WTC11 (cell line): ENCODE results near the gene MRPL33.

ENCODE experiments used
- ESRRA ChIP-seq: sonication (generic); formaldehyde crosslinking; IDR thresholded peaks from 2 replicates; pipeline ENCODE4 v1.8.1; 2022; ENCODE audit warnings: mild to moderate bottlenecking, missing genetic modification reagents, borderline replicate concordance
- FOXJ3 ChIP-seq: sonication (generic); formaldehyde crosslinking; IDR thresholded peaks from 2 replicates; pipeline ENCODE4 v1.9.0; 2021; ENCODE audit warnings: missing genetic modification reagents, mild to moderate bottlenecking, borderline replicate concordance
- GABPB1 ChIP-seq: sonication (generic); formaldehyde crosslinking; IDR thresholded peaks from 2 replicates; pipeline ENCODE4 v1.8.1; 2023; ENCODE audit warnings: mild to moderate bottlenecking, missing genetic modification reagents
- JUN ChIP-seq: sonication (generic); formaldehyde crosslinking; IDR thresholded peaks from 2 replicates; pipeline ENCODE4 v1.8.0; 2023; ENCODE audit warnings: mild to moderate bottlenecking, missing genetic modification reagents
- SMAD3 ChIP-seq: sonication (generic); formaldehyde crosslinking; IDR thresholded peaks from 2 replicates; pipeline ENCODE4 v1.8.0; 2022; ENCODE audit warnings: missing genetic modification reagents, mild to moderate bottlenecking, borderline replicate concordance
- TF ChIP-seq, protein P1 (sequence below): fragments of 200-600 bp; IDR thresholded peaks from 2 replicates; pipeline ENCODE4 v1.8.0; 2022; ENCODE audit warnings: antibody characterized with exemption
- TF ChIP-seq, protein P2 (sequence below): sonication (generic); formaldehyde crosslinking; IDR thresholded peaks from 2 replicates; pipeline ENCODE4 v1.8.1; 2022; ENCODE audit warnings: mild to moderate bottlenecking, missing genetic modification reagents, moderate library complexity, borderline replicate concordance
- TF ChIP-seq, protein P3 (sequence below): sonication (generic); formaldehyde crosslinking; IDR thresholded peaks from 2 replicates; pipeline ENCODE4 v1.8.0; 2023; ENCODE audit warnings: mild to moderate bottlenecking, missing genetic modification reagents
- TF ChIP-seq, protein P4 (sequence below): sonication (generic); formaldehyde crosslinking; IDR thresholded peaks from 2 replicates; pipeline ENCODE4 v1.8.0; 2022; ENCODE audit warnings: mild to moderate bottlenecking, missing genetic modification reagents
- TF ChIP-seq, protein P5 (sequence below): sonication (generic); formaldehyde crosslinking; IDR thresholded peaks from 2 replicates; pipeline ENCODE4 v1.8.0; 2022; ENCODE audit warnings: mild to moderate bottlenecking, missing genetic modification reagents
- TF ChIP-seq, protein P6 (sequence below): sonication (generic); formaldehyde crosslinking; IDR thresholded peaks from 2 replicates; pipeline ENCODE4 v1.8.1; 2022; ENCODE audit warnings: low read depth, missing genetic modification reagents, borderline replicate concordance
- TF ChIP-seq, protein P7 (sequence below): sonication (generic); formaldehyde crosslinking; IDR thresholded peaks from 2 replicates; pipeline ENCODE4 v1.8.1; 2022; ENCODE audit warnings: low read depth, mild to moderate bottlenecking, moderate library complexity, missing genetic modification reagents, borderline replicate concordance

DNA sequence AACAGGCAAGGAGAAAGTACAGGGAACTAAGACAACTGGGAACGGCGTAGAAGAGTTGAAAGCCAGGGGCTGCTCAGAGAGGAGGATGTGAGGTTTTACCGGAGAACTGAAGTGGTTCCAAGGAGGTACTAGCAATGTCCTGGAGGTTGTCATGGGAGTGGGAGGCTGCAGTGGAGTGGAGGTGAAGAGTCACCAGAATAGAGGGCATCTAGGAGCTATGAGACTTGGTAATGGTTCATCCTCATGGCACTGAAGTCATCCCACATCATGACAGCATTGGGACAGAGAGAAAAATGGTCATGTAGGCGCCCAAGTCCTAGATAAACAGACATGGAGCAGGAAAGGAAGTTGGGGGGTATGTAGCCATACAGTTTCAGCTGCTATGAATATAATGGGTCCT is 26.3 kb downstream of the MRPL33 start:
- TF ChIP-seq, protein P1, sequence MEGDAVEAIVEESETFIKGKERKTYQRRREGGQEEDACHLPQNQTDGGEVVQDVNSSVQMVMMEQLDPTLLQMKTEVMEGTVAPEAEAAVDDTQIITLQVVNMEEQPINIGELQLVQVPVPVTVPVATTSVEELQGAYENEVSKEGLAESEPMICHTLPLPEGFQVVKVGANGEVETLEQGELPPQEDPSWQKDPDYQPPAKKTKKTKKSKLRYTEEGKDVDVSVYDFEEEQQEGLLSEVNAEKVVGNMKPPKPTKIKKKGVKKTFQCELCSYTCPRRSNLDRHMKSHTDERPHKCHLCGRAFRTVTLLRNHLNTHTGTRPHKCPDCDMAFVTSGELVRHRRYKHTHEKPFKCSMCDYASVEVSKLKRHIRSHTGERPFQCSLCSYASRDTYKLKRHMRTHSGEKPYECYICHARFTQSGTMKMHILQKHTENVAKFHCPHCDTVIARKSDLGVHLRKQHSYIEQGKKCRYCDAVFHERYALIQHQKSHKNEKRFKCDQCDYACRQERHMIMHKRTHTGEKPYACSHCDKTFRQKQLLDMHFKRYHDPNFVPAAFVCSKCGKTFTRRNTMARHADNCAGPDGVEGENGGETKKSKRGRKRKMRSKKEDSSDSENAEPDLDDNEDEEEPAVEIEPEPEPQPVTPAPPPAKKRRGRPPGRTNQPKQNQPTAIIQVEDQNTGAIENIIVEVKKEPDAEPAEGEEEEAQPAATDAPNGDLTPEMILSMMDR, result no peak
- TF ChIP-seq, protein P2, sequence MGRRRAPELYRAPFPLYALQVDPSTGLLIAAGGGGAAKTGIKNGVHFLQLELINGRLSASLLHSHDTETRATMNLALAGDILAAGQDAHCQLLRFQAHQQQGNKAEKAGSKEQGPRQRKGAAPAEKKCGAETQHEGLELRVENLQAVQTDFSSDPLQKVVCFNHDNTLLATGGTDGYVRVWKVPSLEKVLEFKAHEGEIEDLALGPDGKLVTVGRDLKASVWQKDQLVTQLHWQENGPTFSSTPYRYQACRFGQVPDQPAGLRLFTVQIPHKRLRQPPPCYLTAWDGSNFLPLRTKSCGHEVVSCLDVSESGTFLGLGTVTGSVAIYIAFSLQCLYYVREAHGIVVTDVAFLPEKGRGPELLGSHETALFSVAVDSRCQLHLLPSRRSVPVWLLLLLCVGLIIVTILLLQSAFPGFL (CRISPR knock-in tag), result no peak
- TF ChIP-seq JUN (CRISPR knock-in tag) (no peak), FOXJ3 (CRISPR knock-in tag) (no peak), ESRRA (no peak), GABPB1 (CRISPR knock-in tag) (no peak), SMAD3 (CRISPR knock-in tag) (no peak)
- TF ChIP-seq, protein P3, sequence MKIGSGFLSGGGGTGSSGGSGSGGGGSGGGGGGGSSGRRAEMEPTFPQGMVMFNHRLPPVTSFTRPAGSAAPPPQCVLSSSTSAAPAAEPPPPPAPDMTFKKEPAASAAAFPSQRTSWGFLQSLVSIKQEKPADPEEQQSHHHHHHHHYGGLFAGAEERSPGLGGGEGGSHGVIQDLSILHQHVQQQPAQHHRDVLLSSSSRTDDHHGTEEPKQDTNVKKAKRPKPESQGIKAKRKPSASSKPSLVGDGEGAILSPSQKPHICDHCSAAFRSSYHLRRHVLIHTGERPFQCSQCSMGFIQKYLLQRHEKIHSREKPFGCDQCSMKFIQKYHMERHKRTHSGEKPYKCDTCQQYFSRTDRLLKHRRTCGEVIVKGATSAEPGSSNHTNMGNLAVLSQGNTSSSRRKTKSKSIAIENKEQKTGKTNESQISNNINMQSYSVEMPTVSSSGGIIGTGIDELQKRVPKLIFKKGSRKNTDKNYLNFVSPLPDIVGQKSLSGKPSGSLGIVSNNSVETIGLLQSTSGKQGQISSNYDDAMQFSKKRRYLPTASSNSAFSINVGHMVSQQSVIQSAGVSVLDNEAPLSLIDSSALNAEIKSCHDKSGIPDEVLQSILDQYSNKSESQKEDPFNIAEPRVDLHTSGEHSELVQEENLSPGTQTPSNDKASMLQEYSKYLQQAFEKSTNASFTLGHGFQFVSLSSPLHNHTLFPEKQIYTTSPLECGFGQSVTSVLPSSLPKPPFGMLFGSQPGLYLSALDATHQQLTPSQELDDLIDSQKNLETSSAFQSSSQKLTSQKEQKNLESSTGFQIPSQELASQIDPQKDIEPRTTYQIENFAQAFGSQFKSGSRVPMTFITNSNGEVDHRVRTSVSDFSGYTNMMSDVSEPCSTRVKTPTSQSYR (CRISPR knock-in tag), result no peak
- TF ChIP-seq, protein P4, sequence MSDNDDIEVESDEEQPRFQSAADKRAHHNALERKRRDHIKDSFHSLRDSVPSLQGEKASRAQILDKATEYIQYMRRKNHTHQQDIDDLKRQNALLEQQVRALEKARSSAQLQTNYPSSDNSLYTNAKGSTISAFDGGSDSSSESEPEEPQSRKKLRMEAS, result no peak
- TF ChIP-seq, protein P5, sequence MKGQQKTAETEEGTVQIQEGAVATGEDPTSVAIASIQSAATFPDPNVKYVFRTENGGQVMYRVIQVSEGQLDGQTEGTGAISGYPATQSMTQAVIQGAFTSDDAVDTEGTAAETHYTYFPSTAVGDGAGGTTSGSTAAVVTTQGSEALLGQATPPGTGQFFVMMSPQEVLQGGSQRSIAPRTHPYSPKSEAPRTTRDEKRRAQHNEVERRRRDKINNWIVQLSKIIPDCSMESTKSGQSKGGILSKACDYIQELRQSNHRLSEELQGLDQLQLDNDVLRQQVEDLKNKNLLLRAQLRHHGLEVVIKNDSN, result no peak
- TF ChIP-seq, protein P6, sequence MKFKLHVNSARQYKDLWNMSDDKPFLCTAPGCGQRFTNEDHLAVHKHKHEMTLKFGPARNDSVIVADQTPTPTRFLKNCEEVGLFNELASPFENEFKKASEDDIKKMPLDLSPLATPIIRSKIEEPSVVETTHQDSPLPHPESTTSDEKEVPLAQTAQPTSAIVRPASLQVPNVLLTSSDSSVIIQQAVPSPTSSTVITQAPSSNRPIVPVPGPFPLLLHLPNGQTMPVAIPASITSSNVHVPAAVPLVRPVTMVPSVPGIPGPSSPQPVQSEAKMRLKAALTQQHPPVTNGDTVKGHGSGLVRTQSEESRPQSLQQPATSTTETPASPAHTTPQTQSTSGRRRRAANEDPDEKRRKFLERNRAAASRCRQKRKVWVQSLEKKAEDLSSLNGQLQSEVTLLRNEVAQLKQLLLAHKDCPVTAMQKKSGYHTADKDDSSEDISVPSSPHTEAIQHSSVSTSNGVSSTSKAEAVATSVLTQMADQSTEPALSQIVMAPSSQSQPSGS (CRISPR knock-in tag), result no peak
- TF ChIP-seq, protein P7, sequence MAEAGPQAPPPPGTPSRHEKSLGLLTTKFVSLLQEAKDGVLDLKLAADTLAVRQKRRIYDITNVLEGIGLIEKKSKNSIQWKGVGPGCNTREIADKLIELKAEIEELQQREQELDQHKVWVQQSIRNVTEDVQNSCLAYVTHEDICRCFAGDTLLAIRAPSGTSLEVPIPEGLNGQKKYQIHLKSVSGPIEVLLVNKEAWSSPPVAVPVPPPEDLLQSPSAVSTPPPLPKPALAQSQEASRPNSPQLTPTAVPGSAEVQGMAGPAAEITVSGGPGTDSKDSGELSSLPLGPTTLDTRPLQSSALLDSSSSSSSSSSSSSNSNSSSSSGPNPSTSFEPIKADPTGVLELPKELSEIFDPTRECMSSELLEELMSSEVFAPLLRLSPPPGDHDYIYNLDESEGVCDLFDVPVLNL (CRISPR knock-in tag), result no peak
